ENCODE measurements around the gene ZBTB16. TPM values are rescaled to one million over a fixed set of nuclear protein-coding genes. Genes with fewer than 3 reads are reported as not detected.

The ZBTB16 gene
- total RNA-seq, 1 donor from 2014 or later = 171 TPM

GRCh38 chr11:114271316-114271715 lies 211.8 kb downstream of the ZBTB16 start:
- no peak for ATAC-seq
- H3K27ac ChIP-seq = no peak overlapping the region
- no peak overlapping the region for H3K4me3 ChIP-seq
- intact Hi-C loops (cut with DNase I) = no loop called here
- DNase-seq = no peak
- H3K9me3 ChIP-seq = no peaks in the 10 kb centered on the region
- H3K27me3 ChIP-seq (ENCODE audit: low read depth) = no peaks in the 10 kb centered on the region
- no peaks in the 10 kb centered on the region for H3K4me1 ChIP-seq
- H3K36me3 ChIP-seq = no peaks in the 10 kb centered on the region
- no peak for TF ChIP-seq CTCF (IDR thresholded peaks at IDR 0.05)

- ATAC-seq (no peak), DNase-seq (no peak)
- no peaks in the 10 kb centered on the region for H3K36me3 ChIP-seq
- no peak for TF ChIP-seq CTCF (IDR thresholded peaks at IDR 0.05)
- no peak overlapping the region for H3K4me3 ChIP-seq
- no peaks in the 10 kb centered on the region for H3K4me1 ChIP-seq
- no peak overlapping the region for H3K27ac ChIP-seq
- intact Hi-C loops (cut with DNase I) = no loop called here
- H3K9me3 ChIP-seq = no peaks in the 10 kb centered on the region
- no peaks in the 10 kb centered on the region for H3K27me3 ChIP-seq (ENCODE audit: low read depth)
Observed at GRCh38 chr11:114272311-114272710, 212.8 kb downstream of the ZBTB16 start.

GRCh38 chr11:114273071-114273470 lies 213.6 kb downstream of the ZBTB16 start:
- Histone ChIP-seq H3K36me3 (no peaks in the 10 kb centered on the region), H3K4me3 (no peak overlapping the region), H3K9me3 (no peaks in the 10 kb centered on the region), H3K4me1 (no peaks in the 10 kb centered on the region), H3K27me3 (ENCODE audit: low read depth) (no peaks in the 10 kb centered on the region), H3K27ac (no peak overlapping the region)
- intact Hi-C loops (cut with DNase I) = no loop called here
- DNase-seq (no peak), ATAC-seq (no peak)
- TF ChIP-seq CTCF (IDR thresholded peaks at IDR 0.05) = no peak

- H3K27me3 ChIP-seq (ENCODE audit: low read depth) = no peaks in the 10 kb centered on the region
- intact Hi-C loops (cut with DNase I) = no loop called here
- no peaks in the 10 kb centered on the region for H3K4me1 ChIP-seq
- H3K9me3 ChIP-seq = no peaks in the 10 kb centered on the region
- TF ChIP-seq CTCF (IDR thresholded peaks at IDR 0.05) = no peak
- no peak overlapping the region for H3K4me3 ChIP-seq
- H3K27ac ChIP-seq = no peak overlapping the region
- DNase-seq = no peak
- ATAC-seq = no peak
- no peaks in the 10 kb centered on the region for H3K36me3 ChIP-seq
Observed at GRCh38 chr11:114273890-114274635, 214.6 kb downstream of the ZBTB16 start.

DNA sequence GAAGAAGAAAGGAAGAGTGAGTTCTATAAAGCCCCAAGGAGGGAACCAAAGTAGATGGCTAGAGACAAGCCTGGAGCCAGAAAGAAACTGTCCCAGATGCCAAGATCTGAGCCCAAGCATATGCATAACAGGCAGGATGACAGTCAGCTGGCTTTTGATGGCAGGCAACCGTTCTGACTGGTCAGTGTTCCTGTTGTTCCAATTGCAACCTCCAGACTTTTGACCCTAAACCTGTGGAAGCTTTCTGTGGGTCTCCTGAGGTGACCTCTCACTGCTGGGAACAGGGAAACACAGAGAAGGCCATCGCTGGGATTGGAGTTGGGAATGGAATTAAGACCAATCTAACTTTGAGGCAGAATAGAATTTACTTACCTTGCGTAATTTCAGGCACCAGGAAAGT lies 215.1 kb downstream of the ZBTB16 start:
- no peaks in the 10 kb centered on the region for H3K9me3 ChIP-seq
- intact Hi-C loops (cut with DNase I) = no loop called here
- no peaks in the 10 kb centered on the region for H3K36me3 ChIP-seq
- no peak overlapping the region for H3K4me3 ChIP-seq
- H3K27ac ChIP-seq = no peak overlapping the region
- H3K27me3 ChIP-seq (ENCODE audit: low read depth) = no peaks in the 10 kb centered on the region
- DNase-seq (no peak), ATAC-seq (no peak)
- no peaks in the 10 kb centered on the region for H3K4me1 ChIP-seq
- TF ChIP-seq CTCF (IDR thresholded peaks at IDR 0.05) = no peak

Measured in lower lobe of right lung (tissue), 2 donors.